GM12864 (cell line): ENCODE results near the gene AKNA.
"Not testable (repeated sequence)": the region's sequence is repeated elsewhere in the genome, so short reads cannot be mapped to it uniquely, and the experiment has no call there.

Experiments
- DNase-seq: peaks from one replicate; pipeline ENCODE4 v3.0.0-alpha.2; 2011; ENCODE audit warnings: low read depth
- H3K4me3 ChIP-seq: 2 replicates; pipeline ENCODE4 v1.5.1; 2011; ENCODE audit warnings: mild to moderate bottlenecking, low read depth, low read length, control low read depth
- TF ChIP-seq, protein P1 (sequence below): IDR thresholded peaks from 2 replicates; pipeline ENCODE4 v1.5.1; 2011; ENCODE audit warnings: low read depth, mild to moderate bottlenecking, moderate library complexity, low read length, control low read depth, inconsistent platforms; ENCODE audit errors: missing control alignments

The AKNA gene

GRCh38 chr9:114324492-114324891 is 63.3 kb downstream of the AKNA start:
- TF ChIP-seq, protein P1, sequence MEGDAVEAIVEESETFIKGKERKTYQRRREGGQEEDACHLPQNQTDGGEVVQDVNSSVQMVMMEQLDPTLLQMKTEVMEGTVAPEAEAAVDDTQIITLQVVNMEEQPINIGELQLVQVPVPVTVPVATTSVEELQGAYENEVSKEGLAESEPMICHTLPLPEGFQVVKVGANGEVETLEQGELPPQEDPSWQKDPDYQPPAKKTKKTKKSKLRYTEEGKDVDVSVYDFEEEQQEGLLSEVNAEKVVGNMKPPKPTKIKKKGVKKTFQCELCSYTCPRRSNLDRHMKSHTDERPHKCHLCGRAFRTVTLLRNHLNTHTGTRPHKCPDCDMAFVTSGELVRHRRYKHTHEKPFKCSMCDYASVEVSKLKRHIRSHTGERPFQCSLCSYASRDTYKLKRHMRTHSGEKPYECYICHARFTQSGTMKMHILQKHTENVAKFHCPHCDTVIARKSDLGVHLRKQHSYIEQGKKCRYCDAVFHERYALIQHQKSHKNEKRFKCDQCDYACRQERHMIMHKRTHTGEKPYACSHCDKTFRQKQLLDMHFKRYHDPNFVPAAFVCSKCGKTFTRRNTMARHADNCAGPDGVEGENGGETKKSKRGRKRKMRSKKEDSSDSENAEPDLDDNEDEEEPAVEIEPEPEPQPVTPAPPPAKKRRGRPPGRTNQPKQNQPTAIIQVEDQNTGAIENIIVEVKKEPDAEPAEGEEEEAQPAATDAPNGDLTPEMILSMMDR: no peak
- no peak for DNase-seq
- no peak overlapping the region for H3K4me3 ChIP-seq

DNA sequence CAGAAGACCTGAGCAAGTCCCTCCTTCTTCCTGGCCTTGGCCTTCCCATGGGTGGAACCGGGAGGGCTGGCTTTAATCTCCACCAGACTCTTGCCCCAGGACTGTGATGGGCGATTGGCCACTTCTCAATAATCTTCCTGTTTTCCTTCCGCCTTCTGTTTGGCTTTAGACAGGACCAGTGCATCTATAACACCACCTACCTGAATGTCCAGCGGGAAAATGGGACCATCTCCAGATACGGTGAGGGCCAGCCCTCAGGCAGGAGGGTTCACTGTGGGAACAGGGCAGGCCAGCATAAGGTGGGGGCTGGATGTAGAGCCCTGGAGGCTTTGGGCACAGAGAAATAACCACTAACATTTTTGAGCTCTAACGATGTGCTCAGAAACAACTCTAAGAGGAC is 63.9 kb downstream of the AKNA start:
- not testable (repeated sequence) for H3K4me3 ChIP-seq, DNase-seq

DNA sequence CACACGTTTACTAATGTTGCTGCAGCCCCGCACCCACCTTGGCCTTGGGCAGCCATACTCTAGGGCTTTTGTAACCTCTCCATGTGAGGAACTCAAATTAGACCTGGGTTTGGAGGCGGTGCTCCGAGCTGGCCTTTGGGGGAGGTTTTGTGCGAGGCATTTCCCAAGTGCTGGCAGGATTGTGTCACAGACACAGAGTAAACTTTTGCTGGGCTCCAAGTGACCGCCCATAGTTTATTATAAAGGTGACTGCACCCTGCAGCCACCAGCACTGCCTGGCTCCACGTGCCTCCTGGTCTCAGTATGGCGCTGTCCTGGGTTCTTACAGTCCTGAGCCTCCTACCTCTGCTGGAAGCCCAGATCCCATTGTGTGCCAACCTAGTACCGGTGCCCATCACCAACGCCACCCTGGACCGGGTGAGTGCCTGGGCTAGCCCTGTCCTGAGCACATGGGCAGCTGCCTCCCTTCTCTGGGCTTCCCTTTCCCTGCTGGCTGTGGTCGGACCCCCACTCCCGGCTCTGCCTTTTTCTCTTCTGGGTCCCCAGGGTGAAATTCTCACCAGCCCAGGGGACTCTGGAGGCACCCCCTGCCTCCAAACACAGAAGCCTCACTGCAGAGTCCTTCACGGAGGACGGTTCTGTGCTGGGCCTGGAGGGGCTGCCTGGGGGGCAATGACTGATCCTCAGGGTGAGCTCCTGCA is 64.8 kb downstream of the AKNA start, which contains the start of gene ORM1:
Gene ORM1, plus strand, starts transcription at position 268 of the 701 bp plus-strand sequence. Its CDS starts 36 bp downstream, at position 304.
- DNase-seq: not testable (repeated sequence)

GRCh38 chr9:114322160-114322818 is 65.5 kb downstream of the AKNA start:
- not testable (repeated sequence) for DNase-seq

More for the DNA sequence above, 64.8 kb downstream of the AKNA start, which contains the start of gene ORM1:
- H3K4me3 ChIP-seq: not testable (repeated sequence)

DNA sequence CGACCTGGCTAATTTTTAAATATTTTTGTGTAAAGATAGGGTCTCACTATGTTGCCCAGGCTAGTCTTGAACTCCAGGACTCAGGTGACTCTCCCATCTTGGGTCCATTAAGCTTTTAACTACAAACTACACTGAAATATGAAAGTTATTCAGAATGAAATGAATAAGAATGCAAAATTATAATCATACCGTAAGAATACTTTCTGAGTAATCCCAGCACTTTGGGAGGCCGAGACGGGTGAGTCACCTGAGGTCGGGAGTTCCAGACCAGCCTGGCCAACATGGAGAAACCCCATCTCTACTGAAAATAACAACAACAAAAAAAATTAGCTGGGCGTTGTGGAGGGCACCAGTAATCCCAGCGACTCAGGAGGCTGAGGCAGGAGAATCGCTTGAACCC is 66.0 kb downstream of the AKNA start:
- no peak for DNase-seq
- TF ChIP-seq, protein P1: no peak
- H3K4me3 ChIP-seq: no peak overlapping the region

More at GRCh38 chr9:114322160-114322818, 65.5 kb downstream of the AKNA start:
- H3K4me3 ChIP-seq: not testable (repeated sequence)

- H3K4me3 ChIP-seq: not testable (repeated sequence)
Observed at GRCh38 chr9:114320710-114321109, 67.1 kb downstream of the AKNA start.

DNA sequence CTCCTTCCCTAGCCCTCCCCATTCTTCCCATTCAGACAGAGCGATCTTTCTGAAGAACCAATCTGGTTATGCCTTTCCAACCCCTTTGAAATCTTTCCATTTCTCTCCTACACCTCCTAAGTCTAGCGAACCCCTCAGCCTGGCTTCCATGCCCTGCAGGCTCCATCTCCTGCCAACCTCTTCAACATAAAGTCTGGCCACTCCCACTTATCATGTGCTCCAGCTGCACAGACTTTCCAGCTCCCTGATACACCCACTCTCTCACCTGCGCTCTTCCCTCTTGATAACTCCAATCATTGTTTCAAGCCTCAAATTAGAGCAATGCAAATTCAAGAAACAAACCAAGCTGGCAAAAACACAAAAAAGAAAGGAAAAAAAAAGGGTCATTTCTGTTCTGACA is 68.6 kb downstream of the AKNA start:
- DNase-seq: no peak
- TF ChIP-seq, protein P1: no peak
- H3K4me3 ChIP-seq: no peak overlapping the region

More at GRCh38 chr9:114320710-114321109, 67.1 kb downstream of the AKNA start:
- not testable (repeated sequence) for DNase-seq

DNA sequence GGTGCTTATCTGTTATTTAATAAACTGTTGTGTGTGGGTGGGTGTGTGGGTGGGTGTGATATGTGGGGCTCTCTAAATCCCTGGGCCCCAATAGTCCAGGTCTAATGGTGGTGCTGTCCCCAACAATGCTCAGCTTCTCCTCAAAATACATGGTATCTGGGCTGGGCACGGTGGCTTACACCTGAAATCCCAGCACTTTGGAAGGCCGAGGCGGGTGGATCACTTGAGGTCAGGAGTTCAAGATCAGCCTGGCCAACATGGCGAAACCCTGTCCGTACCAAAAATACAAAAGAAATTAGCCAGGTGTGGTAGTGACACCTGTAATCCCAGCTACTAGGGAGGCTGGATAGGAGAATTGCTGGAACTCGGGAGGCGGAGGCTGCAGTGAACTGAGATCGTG is 69.4 kb downstream of the AKNA start:
- no peak overlapping the region for H3K4me3 ChIP-seq
- TF ChIP-seq, protein P1: no peak

GRCh38 chr9:114317665-114318357 is 70.0 kb downstream of the AKNA start:
- DNase-seq: no peak
- TF ChIP-seq, protein P1: no peak
- H3K4me3 ChIP-seq: no peak overlapping the region

More for the DNA sequence above, 69.4 kb downstream of the AKNA start:
- no peak for DNase-seq
